Measurements from ENCODE around the gene MCIDAS.

MCIDAS gene

GRCh38 chr5:55226934-55227663, at the start of gene MCIDAS:
TSS of gene MCIDAS (minus strand) at chr5:55227315. CDS start at chr5:55227138, 177 bp downstream.
- no peak for DNase-seq (ENCODE audit: low read depth)

DNA sequence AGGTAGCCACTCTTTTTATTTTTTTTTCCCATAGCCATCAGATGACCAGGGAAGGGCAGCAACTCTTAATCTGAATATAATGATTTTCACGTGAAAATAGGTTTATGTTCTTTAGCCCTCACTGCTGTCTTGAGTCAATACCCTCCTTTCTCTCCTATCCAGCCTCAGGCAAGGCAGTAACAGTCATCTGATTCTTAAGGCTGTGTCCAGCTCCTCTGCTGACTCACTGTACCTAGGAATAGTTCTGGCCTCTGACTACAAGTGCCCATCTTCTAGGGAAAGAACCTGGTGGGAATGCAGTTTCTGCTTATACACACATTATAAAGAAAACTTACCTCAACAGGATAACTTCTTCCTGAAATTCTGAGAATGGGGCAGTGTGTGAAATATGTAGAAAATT, 49.7 kb upstream of the MCIDAS start:
- DNase-seq (ENCODE audit: low read depth): peak; percentile 40

DNA sequence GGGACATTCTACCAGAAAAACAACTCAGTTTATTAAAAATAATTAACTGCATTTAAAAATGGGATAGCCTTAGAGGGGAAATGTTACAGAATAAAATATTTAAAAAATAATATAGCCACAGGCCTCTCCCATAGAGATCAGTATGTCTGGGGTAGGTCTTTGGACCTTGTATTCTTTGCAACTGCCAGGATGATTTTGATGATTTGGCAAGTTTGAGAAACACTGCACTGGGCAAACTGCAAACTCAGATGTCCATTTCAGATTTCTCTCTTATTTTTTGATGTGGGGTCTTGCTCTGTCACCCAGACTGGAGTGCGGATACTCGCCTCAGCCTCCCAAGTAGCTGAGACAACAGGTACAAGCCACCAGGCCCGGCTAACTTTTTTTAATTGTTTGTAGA, 31.2 kb upstream of the MCIDAS start:
- no peak for DNase-seq (ENCODE audit: low read depth)

DNA sequence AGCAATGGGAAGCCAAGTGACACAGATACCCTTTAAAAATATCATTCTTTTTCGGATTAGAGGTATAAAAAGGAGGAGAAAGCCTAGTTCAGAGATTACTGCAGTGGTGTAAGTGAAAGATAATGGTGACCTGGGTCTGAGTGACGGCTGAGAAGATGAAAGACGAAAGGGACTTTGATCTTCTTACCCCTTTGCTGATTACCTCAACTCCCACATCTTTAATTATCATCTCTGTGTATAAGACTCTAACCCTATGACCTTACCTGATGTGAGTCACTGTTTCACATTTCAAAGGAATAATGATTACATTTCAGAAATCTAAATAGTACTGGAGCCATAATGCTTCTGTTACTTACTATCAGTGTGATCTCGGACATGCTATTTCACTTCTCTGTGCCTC, 27.7 kb upstream of the MCIDAS start:
- no peak for DNase-seq (ENCODE audit: low read depth)

GRCh38 chr5:55250064-55250463, 22.9 kb upstream of the MCIDAS start:
- no peak for DNase-seq (ENCODE audit: low read depth)

DNA sequence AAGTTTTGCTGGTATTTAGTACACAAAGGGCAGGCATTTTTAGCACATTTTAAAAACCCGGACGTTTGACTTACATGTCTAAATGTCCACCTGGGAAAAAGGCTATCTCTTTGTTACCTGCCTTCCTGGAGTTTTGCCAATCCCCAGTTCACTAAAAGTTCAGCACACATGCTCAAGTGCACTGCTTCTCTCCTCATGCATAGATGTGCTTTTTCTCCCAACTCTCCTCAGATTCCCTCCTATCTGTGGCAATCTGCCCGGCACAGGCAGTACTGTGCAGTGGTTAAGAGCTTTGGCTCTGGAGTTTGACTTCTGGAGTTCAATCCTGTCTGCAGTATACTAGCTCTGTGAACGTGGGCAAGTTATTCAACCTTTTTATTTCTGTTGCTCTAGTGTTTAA, 14.6 kb upstream of the MCIDAS start:
- DNase-seq (ENCODE audit: low read depth): no peak

DNA sequence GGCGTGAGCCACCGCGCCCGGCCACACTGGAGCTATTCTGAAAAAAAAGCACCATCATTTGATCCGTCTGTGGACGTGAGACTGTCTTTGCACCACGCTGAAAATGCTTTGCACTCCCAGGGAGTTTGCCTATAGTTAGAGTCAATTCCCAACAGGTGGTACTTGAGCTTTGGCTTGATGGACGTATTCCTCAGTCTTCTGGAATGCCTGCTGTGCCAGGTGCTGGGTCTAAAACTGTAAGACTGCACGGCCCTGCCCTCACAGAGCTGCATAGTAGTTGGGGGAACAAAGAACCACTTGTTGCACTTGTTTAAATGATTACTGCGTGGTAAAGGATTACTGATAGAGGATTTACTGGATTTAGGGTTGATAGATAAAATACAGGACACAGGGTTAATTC, 9.7 kb upstream of the MCIDAS start:
- no peak for DNase-seq (ENCODE audit: low read depth)

DNA sequence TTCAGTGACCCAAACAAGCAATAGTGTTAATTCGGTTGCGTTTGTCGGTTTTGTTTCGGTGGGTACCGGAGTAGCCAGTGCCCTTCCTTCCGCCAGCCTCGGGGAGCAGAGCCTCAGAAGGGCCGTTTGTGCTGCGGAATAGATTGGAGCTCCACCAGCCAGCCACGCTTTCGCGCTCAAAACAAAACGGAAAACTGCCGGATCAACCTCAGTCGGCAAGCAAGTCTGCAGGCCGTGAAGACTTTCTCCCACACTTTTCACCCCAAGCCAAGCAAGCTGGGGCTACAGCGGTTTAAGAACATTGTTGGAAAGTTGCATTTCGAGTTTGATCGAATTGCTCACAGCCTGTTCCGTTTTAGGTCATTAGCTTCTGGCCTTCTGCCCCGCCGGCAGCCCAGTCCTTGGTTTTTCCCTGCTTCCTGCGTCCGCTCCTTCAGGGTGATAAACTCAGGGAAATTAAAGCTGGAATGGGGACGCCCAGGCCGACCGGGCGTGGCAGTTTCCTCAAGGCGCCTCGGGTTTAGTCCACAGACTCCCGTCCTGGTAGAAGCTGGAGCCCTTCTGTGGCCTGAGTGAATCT, 7.1 kb upstream of the MCIDAS start:
- peak; percentile 15 for DNase-seq (ENCODE audit: low read depth)

- DNase-seq (ENCODE audit: low read depth): peak; percentile 62
Measured at GRCh38 chr5:55232985-55233928, 6.1 kb upstream of the MCIDAS start, which contains the start of gene CCNO. TSS of gene CCNO (minus strand) at chr5:55233608. CDS start at chr5:55233523, 85 bp downstream.

DNA sequence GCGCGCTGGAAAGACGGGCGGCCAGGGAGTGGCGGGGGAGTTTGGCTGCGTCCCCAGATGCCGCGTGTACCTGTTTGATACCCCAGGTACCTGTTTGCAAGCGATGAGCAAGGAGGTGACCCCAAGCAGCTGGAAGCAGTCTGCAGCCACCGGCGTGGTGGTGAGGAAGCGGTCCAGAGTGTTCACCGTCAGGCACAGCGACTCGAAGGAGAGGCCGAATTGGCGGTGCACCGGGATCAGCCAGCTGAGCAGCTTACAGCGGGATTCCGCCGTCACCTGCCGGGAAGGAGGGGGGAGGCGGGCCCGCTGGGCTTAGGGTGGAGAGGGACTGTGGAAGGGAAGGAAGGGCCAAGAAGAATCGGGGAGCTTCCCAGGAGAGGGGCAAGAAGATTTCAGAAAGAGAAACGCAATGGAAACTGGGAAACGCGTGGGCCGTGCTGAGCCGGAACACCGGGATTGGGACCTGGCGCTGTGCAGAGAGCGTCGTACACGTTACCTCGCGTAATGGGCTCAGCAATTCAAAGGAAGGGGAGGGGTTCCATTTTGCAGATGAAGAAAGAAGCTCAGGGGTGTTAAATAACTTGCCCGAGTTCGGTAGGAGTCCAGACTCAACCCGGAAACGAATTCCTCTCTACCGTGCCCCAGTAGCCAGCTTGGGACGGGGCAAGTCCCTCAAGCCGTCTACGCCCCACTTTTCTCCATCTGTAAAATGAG, 5.3 kb upstream of the MCIDAS start:
- DNase-seq (ENCODE audit: low read depth): no peak

DNA sequence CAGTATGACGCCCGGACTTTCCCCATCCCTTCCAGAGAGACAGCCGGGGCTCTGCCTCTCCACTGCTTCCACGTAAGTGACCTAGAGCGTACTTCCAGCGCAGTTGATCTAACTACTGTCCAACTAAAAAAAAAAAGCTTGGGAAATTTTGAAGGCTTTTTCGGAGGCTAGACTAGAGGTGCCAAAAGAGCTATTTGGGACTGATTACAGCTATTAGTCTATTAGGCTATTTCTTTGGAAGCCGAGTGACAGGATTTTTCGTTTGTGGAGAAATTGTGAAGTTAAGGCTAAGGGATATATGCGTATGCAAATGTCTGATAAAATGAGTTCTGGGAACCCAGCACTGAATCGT, 4.8 kb upstream of the MCIDAS start:
- DNase-seq (ENCODE audit: low read depth): no peak

DNA sequence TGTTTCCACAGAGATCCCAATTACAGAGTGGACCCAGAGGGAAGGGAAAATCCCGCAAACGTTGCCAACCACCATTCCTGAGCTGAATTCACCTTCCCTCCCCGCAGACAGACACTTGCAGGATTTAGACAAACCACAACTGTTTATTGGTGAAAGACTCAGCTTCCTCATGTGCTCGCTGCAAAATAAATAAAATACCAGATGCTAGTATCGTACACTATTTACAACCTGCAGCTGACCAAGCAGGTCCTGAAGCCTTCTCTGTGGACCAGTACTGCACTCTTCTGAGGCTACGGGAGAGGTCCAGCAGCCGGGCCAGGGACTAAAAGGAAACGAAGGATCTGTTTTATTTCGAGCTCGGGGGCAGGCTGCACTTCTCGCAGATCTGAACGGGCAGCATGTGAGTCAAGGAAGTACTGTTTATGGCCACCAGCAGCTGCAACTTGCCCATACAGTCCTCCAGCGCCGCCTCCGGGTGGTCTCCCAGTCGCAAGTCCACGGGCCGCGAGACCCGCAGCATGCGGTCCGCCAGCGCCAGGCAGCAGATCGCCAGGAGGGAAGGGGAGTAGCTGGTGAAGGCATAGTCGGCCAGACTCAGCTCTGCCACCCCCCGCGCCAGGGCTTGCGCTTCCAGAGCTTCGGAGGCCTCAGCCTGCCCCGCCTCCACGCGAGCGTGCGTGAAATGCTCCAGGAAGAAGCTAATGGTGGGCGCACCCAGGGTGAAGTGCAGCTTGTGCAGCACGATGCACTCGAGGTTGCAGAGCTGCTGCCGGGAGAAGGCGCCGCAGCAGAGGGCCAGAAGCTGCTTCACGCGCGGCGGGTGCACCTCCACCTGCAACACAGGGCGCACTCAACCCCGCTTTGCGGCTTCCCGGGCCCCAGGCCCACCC, 4.2 kb upstream of the MCIDAS start:
- no peak for DNase-seq (ENCODE audit: low read depth)

DNA sequence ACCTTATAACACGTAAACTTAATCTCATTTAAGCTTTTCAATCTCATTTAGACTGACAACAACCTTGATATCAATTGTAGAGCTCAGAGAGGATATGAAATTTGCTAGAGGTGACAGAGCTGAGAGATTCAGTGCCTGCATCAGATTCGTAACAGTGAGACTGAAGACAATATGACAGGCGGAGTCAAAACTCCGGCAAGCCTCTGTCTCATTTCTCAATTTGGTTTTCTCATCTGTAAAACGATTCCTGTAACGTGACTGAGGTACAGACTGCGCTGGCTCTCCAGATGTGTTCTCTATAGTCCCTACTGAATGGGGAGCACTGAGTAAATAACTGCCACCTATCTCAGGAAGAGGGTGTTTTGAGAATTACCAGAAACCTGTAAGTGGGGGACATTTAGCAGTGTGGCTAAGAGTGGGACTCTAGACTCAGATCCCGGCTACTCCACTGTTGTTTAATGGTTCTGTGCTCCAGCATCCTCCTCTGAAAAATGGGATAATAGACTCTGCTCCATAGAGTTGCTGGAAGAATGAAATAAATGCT, 3.0 kb upstream of the MCIDAS start:
- no peak for DNase-seq (ENCODE audit: low read depth)

DNA sequence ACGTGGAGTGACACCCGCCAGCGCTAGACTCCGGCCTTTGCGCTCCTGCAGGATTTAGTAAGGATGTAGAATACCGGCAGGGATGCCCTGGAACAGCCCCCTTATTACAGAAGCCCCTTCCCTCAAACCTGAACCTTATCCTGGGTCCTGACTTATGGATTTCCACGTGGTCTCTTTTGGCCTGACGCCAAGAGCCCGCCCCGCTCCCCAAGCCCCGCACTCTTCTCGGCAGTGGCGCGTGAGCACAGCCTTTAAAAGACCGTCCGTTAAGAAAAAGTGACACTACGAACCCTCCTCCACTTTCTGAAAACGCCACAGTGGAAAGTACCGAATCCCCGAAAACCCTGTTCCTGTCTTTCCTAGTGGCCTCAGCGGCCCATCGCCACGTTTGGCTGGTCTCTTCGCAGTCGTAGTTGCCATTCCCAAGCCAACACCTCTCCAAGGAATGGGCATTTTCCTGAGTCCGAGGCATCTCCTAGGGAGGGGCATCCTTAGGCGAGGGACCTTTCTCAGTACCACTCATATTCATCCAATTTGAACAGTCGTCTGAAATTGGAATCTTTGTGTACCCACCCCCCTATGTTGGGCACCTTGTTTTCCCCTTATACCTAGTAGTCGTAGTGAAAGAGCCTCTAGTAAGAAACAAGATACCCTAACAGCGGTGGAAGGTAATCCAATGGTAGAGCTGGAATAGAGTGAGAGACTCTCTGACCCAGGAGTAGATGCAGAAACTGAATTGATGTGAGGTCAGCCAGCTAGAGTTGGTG, 732 bp upstream of the MCIDAS start:
- DNase-seq (ENCODE audit: low read depth): no peak

DNA sequence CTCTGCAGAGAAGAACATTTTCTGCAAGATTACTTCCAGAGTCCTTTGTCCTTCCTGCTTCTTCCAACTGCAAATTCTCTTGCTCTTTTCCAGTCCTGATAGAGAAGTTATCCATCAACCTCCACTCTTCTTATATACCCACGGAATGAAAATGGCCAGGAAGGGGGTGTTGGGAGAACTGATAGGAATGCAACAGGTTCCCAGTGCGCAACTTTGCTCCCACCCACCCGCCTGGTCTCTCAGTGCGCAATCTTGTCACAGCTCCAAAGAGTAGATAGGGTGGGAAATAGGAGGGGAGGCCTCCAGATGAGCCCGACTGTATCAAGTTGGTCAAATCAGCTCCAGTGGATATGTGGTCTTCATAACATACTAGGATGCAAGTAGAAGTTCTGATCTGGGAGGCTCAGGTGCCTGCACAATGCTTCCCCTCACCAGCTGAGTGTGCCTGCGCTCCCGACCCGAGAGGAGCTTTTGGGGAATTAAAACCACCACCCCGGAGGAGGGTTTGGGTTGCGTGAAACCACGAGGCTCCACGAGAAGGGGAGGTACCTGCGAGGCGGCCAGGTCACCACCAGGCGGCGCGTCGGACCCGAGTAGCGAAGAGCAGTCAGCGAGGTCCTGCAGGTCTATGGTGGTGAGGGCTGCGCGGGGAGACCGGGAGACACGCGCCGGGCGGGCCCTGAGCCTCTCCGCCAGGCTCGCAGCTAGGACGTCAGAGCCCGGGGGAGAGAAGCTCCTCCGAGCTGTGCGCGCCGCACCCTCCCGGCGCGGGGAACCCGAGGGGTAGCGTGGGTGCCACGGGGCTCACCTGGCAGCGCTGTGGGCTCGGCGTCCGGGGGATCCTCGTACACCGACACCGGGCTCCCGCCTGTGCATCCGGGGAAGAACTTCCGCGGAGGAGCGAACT, 835 bp downstream of the MCIDAS start:
- DNase-seq (ENCODE audit: low read depth): peak; percentile 28

DNA sequence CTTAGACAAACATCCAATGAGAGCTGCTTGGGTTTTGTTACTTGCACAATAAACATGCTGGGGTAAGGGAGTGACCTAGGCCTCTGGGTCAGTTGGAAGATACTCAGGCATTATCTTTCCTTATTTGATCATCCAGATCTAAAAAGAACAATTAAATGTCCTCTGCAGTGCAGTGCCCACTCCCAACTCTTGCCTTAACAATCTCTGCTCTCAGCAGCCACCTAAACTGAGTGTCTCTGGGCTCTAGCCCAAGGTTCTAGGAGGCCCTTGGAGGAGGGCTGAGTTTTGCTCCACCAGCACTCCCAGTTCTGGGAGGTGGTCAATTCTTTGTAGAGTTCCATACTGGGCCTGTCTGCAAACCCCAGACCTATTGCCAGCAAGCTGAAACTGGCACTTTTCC, 1.8 kb downstream of the MCIDAS start:
- no peak for DNase-seq (ENCODE audit: low read depth)

- DNase-seq (ENCODE audit: low read depth): no peak
Measured at GRCh38 chr5:55223812-55224240, 3.3 kb downstream of the MCIDAS start.

GRCh38 chr5:55222985-55223811, 3.9 kb downstream of the MCIDAS start:
- no peak for DNase-seq (ENCODE audit: low read depth)

All from amniotic epithelial cell (primary cell).